Astrocyte (in vitro differentiated cells and primary cell): ENCODE results near the gene OR2T10.
"Not testable (repeated sequence)": the region's sequence is repeated elsewhere in the genome, so short reads cannot be mapped to it uniquely, and the experiment has no call there.

Source experiments
- CTCF ChIP-seq: IDR thresholded peaks from 2 replicates; pipeline ENCODE4 v1.5.1; 2011; ENCODE audit warnings: low read depth, mild to moderate bottlenecking, inconsistent platforms, low read length, moderate library complexity; ENCODE audit not compliant: insufficient read depth
- EZH2 ChIP-seq: IDR thresholded peaks from 2 replicates; pipeline ENCODE4 v1.6.1; 2012; ENCODE audit warnings: mild to moderate bottlenecking, low read length, inconsistent platforms; ENCODE audit not compliant: insufficient read depth

- TF ChIP-seq CTCF, EZH2: not testable (repeated sequence)
These were observed 39.1 kb upstream of the OR2T10 start for GRCh38 chr1:248636612-248637011.
